ENCODE results near the gene NPHP4.

The NPHP4 gene

DNA sequence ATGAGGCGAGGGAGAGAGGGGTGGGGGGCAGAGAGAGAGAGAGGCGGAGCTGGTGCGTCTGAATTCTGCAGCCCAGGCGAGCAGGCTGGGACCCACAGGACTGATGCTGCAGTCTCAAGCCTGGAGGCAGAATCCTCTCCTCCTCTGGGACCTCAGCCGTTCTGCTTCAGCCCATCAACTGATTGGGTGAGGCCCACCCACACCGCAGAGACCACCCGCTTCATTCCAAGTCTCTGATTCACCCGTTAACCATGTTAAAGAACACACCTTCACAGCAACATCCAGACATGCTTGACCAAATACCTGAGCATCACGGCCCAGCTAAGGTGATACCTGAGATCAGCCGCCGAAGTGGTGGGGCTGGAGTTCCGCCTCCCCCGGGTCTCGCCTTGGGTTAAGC lies 147.8 kb downstream of the NPHP4 start:
- no peak for DNase-seq (ENCODE audit: low read depth)
- no peak overlapping the region for H3K4me3 ChIP-seq (ENCODE audit: low read length)
- TF ChIP-seq, protein P1, sequence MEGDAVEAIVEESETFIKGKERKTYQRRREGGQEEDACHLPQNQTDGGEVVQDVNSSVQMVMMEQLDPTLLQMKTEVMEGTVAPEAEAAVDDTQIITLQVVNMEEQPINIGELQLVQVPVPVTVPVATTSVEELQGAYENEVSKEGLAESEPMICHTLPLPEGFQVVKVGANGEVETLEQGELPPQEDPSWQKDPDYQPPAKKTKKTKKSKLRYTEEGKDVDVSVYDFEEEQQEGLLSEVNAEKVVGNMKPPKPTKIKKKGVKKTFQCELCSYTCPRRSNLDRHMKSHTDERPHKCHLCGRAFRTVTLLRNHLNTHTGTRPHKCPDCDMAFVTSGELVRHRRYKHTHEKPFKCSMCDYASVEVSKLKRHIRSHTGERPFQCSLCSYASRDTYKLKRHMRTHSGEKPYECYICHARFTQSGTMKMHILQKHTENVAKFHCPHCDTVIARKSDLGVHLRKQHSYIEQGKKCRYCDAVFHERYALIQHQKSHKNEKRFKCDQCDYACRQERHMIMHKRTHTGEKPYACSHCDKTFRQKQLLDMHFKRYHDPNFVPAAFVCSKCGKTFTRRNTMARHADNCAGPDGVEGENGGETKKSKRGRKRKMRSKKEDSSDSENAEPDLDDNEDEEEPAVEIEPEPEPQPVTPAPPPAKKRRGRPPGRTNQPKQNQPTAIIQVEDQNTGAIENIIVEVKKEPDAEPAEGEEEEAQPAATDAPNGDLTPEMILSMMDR (IDR thresholded peaks at IDR 0.05; ENCODE audit: insufficient read depth, low read depth, low read length, missing control alignments): no peak

DNA sequence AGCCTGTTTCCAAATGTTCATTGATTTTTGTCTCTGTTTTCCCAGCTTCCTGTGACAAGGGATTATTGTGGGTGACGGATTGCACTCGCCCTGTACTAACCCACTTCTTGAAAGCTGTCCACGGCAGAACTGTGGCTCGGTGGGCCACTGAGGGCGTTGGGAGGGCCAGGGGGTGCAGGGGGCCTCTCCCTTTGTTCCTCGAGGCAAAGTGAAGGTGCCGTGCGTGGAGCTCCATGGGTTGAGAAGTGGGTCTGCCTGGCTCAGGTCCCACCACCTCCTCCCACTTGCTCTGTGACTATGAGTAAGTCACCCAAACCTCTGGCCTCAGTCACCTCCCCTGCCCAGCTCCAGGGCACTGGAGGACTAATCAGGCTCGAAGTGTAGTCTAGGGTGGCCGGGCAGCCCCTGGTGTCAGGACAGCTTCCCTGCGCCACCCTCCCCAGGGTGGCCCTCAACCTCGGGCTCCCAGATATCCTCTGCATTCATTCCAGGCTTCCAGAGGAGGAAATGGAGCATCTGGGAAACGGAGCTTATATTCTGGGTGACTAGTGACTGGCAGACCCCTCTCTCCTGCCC lies 148.6 kb downstream of the NPHP4 start:
- no peak for DNase-seq (ENCODE audit: low read depth)
- H3K4me3 ChIP-seq (ENCODE audit: low read length): no peak overlapping the region
- TF ChIP-seq, protein P1 (IDR thresholded peaks at IDR 0.05; ENCODE audit: insufficient read depth, low read depth, low read length, missing control alignments): no peak

DNA sequence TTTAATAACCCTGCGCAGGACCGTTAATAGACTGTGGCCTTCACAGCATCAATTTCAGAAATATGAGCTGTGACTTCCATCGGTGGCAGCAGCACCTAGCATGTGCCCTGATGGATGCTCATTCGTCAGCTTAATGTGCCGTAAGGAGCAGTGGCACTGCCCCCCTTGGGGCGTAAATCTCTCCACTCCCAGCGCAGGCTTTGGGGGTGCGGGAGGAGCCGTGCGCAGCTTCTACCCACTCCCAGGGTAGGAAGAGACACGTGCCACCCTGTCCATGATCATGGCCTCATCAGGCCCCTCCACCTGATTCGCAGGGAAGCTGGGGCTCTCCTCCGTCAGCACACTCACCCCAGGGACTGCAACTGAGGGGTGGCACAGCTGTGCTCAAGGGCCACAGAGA lies 149.5 kb downstream of the NPHP4 start:
- no peak for DNase-seq (ENCODE audit: low read depth)
- TF ChIP-seq, protein P1 (IDR thresholded peaks at IDR 0.05; ENCODE audit: insufficient read depth, low read depth, low read length, missing control alignments): no peak
- no peak overlapping the region for H3K4me3 ChIP-seq (ENCODE audit: low read length)

DNA sequence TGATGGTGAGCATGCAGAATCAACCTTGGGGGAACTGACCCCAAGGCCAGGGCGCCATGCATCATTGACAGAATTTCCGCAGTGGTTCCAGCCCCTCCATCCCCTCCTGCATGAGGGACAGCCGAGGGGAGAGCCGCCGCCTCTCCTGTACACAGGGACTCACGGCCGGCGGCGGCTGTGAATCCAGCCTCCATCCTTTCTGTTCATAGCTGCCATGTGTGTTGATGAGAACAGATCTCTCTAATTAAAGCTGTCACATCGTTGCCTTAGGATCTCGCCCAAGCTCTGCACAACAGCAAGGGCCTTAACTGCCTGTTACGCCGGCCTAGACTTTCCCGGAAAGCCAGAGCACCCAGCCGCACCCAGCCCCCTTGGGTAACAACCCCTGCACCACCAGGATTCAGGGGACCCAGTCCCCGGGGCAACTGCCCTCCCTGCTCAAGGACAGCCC lies 151.6 kb downstream of the NPHP4 start:
- no peak for DNase-seq (ENCODE audit: low read depth)
- H3K4me3 ChIP-seq (ENCODE audit: low read length): no peak overlapping the region
- TF ChIP-seq, protein P1 (IDR thresholded peaks at IDR 0.05; ENCODE audit: insufficient read depth, low read depth, low read length, missing control alignments): no peak

DNA sequence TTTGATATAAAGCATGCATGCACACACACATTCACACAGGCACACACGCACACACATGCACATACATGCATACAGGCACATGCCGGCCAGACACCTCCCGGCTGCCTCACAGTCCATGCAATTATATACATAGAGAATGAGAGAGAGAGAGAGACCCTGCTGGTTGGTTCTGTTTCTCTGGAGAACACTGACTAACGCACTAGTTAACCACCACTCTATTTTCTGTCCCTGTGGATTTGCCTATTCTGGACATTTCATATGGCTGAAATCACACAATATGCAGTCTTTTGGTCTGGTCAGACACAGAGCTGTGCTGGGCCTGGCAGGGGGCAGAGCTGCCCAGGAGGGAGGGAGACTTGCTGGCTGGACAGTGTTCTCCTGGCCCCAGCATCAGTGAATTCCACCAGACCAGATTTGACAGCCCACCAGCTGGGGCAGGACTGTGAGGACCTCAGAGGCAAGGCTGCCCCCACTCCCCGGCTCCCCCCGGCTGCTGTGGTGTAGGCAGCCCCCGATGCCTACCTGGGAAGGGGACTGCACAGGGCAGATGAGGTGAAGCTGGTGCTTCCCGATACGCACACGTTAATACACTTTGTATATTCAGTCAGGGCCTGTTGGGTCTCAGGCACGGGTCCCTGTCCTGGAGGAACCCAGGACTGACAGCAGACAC lies 152.2 kb downstream of the NPHP4 start:
- no peak for DNase-seq (ENCODE audit: low read depth)
- no peak overlapping the region for H3K4me3 ChIP-seq (ENCODE audit: low read length)

DNA sequence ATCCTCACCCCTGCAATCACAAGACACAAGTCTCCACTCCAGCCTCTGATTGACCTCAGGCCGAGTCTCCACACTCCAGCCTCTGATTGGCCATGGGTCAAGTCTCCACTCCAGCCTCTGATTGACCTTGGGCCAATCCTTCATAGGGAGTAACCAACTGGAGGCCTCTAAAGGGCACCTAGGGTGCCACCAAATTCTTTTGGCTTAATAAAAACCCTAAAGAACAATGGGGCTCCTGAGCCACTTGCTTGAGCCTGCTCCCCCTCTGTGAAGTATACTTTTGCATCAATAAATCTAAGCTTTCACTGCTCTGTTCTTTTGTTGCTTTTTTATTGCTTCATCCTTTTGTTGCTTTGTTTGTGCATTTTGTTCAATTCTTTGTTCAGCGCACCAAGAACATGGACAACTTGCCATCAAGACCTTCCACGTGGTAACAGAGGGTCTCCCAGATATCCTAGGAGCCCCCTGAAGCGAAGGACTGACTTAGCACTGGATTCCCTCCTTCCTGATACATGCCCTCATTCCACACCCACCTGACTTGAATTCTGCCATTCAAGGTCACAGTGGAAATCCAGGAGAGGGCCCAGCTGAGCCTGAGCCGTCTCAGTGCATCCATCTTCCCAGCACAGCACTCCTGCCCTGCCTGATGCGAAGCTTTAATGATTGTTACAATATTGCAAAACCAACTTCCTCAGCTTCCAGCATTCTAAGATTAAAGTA lies 152.9 kb downstream of the NPHP4 start:
- TF ChIP-seq, protein P1 (IDR thresholded peaks at IDR 0.05; ENCODE audit: insufficient read depth, low read depth, low read length, missing control alignments): no peak
- no peak overlapping the region for H3K4me3 ChIP-seq (ENCODE audit: low read length)
- no peak for DNase-seq (ENCODE audit: low read depth)

More for the DNA sequence above, 152.2 kb downstream of the NPHP4 start:
- TF ChIP-seq, protein P1 (IDR thresholded peaks at IDR 0.05; ENCODE audit: insufficient read depth, low read depth, low read length, missing control alignments): no peak
